Nucleus accumbens (tissue), 56 donors: ENCODE measurements around the gene RCAN1.

Experiments
- DNase-seq, 56 donors: peaks; one replicate each; lab custom pipeline; 2025; lab: John Stamatoyannopoulos, UW

Gene RCAN1

DNA sequence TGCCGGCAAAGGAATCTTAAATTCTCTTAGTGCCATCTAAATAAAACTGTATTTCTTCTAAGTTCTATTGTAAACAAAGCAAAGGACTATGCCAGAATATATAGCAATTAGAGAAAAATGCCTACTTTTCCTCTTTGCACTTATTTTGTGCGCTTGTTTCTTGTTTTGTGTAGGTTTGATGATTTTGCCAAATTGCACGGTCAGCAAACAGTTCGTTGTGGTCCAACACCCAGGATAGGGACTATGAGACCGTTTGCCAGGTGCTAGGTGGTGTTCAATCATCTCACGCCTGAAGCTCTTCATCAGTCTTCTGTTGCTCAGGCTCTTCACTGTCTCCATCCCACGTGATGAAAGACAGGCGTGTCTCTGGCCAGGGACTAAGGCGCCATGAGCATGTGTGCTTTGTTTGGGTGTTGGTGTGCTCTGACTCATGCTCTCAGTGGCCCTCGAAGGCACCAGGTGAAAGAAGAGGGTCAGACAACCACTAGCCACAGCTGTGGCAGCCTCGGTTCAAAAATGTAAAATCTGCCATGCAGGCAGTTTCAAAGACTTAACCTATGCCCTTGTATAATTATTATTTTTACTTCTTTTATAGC, 66.0 kb downstream of the RCAN1 start:
- no peak for DNase-seq

DNA sequence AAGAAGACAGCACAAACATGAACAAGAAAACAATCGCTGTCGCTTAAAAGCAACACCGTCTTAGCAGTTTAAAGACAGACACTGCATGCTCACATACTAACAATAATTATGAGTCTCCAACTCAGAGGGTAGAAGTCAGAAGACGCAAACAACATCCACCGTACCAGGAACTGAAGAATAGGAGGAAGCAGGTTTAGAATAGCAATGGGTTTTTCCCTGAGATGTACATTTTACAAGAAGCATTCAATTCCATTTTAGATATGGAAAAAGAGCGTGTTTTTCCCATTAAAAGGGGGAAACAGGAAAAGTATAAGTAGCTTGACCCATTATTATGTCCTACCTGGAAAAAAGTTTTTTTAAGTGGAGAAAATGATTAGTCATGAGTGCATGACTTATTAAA, 68.4 kb downstream of the RCAN1 start:
- DNase-seq: no peak

DNA sequence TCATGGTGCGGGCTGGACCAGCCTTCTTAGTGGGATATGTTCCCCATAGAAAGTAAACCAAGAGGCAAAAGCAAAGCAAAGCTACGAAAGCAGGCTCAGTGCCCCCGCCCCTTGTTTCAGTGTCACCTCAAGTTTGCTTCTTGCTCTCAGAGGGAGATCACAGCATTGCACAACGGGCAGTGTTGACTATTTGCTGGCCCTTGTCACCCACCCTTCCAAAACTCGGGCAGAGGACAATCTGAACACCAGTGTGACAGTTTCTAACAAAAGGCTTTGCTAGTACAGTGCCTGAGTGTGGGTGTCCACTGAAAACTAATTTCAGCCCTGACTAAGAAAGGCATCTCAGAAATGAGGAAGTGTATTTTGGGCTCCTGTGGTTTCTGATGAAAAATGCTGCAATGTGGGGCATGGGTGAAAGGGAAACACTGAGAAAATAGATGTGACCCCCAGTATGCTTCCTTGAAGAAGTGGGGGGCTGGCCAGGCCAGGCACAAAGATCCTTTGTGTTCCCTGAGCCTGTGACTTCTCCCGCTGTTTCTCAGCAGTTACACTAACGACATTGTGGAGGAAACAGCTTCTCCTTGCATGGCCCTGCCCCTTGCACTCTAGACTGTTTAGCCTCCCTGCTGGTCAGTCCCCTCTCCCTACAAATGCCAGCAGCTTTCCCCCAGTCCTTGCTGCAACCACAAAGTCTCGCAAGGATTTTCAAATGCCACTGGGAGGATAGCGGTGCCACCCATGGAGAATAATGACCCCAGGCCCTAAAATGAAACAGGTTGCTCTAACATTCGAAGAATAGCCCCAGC, 69.6 kb downstream of the RCAN1 start:
- peak in 46 of 56 donors; percentile 8 to 83 (median 42) for DNase-seq

DNA sequence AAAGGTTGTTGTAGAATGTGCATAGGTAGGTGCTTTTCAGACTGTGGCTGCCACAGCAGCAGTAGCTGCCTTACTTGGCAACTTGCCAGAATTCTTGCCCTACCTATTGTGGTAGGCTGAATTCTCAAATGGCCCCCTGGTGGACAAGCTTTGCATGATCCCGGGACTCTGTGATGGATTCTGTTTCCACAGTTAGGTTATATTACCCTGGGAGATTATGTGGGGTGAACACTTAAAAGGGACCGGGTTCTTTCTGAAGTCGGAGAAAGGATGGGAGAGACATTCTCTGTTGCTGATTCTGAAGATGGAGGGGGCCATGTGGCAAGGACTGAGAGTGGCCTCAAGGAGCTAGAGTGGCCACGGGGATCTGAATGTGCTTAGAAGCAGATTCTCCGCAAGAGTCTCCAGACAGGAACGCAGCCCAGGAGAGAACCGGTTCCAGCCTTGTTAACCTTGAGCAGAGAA, 70.8 kb downstream of the RCAN1 start:
- DNase-seq: peak in 10 of 56 donors; percentile 3 to 16 (median 9)

DNA sequence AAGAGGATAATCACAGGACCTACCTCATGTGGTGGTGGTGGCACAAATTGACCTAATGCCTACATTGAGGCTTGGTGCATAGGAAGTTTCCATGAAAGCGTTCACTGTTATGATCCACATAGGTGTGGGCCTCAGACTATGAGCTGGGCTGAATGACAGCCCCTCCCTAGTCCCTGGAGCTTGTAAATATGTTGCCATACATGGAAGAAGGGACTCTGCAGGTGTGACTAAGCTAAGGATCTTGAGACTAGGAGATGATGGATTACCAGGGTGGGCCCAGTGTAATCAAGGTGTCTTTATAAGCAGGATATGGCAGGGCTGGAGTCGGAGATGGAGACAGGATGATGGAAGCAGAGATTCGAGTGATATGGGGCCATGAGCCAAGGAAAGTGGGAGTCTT, 71.9 kb downstream of the RCAN1 start:
- DNase-seq: no peak

DNA sequence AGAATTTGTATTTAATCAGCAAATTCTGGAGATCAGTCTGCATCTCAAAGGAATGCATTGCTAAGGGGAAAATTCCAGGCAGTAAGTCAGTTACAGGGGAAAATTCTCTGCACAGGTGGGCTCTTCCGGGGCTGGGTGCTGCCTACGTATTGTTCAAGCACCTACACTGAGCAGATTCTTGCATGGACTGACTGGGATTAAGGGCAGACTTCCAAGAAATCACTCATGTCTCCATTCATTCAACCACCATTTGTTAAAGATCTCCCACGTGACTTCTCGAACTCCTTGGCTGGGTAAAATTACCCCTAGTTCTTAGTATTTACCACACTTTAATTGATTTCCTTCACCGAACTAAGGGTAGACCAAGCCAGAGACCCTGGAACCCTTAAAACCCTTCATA, 74.7 kb downstream of the RCAN1 start:
- no peak for DNase-seq

DNA sequence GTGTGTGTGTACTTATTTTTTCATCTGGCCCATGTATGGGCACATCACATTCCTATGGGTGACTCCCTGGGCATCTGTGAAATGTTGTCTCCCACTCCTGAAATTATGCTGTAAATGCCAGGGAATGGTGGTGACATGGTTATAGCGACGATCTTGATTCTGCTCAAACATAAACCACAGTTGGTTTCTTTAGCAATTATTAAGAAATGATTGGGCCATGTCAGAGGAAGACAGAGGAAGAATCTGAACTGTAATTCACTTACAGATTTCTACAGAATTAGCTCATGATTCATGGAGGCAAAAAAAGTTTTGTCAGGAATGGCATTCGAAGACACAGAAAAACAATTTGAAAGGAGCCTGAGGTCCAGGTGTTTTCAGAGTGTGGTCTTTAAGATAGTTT, 77.1 kb downstream of the RCAN1 start:
- DNase-seq: no peak

DNA sequence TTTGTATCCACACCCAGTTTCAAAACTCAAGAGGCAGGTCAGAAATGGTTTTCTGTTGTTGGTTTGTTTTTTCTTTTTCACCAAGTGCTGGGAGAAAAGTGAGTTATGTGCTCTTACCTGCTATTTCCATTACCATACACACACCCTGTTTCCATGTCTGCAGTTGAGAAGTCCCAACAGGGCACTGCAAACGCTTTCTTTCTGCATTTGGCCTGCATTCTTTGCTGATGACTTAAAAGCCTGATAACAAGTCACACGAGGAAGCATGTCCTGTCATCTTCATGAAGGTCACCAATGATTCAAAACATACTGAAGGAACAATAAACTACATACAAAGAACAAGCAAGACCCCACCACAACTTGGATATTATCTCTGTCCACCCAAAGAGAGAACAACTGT, 78.1 kb downstream of the RCAN1 start:
- DNase-seq: no peak

DNA sequence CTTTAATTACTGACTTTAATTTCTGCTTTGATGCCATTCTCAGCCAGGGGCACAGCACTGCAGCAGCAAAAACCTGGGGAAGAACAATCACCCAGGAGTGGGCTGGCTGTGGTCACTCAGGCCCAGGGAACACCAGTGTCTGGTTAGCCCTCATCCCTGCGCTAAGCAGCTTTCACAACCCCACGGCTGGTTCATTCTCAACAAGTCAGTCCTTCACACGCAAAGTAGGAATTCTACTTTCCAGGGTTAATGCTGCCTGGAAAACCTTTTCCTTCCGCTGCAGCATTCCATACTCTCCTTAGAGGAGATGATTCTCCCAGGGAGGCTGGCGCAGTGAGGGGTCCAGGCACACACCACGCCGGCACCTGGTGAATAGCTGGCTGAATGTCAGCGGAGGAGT, 78.6 kb downstream of the RCAN1 start:
- DNase-seq: no peak

DNA sequence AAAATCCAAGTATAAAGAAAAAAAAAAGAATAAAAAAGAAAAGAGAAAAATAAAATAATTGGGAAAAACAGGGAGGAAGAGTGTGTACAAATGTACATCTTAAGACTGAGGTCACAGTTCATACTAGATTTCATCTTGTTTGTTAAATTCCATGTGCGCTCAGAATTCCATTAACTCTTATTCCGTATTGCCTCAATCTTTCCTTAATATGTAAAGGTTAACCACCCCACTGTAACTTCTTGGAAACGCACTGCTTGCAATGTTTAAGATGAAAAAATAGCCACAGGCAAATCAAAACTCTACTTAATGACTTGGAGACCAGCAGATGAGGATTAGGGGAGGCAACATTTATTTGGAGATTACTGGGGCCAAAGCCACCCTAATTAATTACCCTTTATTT, 79.0 kb downstream of the RCAN1 start:
- no peak for DNase-seq

DNA sequence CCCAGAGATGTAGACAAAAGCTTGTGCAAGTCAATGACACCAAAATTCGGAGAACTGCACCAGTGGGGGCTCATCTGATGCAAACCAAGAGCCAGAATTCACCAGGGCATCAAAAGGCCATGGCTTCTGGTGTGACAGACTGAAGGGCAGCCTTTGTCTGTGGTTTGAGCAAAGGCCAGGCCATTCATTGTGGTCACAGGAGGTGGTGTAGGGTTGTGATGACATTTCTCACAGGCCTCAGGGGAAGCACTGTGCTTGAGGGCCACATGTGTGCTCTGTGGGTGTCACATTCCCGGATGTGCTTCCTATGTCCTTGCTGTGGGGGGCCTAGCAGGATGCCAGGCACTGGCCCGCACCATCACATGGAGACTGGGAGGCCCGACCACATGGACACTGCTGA, 80.4 kb downstream of the RCAN1 start:
- DNase-seq: peak in 41 of 56 donors; percentile 8 to 80 (median 47)

DNA sequence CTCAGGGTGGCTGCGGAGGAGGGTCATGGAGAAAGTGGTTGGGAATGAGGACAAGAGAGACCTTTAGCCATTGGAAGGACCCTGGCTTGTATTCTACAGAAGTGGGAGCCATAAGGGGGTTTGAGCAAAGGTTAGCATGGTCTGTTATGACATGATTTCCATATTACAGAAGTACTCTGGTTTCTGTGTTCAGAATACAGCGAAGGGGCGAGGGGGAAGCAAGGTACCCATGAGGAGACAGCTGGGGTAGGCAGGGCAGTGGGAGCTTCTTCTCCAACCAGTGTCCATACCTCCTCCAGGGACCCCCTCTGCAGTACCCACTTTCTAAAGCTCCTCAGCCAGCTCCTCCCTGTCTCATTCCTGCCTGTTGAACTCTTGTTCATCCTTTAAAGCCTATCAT, 81.0 kb downstream of the RCAN1 start:
- DNase-seq: no peak

DNA sequence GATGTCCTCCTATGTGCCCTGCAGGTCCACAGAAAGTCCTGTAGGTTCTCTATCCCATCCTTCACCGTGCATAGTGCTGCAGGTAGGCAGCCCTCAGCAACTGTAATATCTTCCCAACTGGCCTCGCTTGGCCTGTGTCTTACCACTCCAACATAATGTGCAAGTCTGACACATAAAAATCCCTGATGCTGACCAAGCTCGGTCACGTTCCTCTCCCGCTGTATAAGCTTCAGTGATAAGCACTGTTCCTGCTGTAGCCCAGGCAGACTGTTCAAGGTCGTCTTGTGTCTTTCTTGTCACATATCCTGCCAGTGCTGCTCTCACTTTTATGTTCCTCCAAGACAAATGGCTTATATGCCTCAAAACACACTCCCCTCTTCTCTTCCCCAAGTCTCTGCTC, 83.5 kb downstream of the RCAN1 start:
- DNase-seq: no peak

DNA sequence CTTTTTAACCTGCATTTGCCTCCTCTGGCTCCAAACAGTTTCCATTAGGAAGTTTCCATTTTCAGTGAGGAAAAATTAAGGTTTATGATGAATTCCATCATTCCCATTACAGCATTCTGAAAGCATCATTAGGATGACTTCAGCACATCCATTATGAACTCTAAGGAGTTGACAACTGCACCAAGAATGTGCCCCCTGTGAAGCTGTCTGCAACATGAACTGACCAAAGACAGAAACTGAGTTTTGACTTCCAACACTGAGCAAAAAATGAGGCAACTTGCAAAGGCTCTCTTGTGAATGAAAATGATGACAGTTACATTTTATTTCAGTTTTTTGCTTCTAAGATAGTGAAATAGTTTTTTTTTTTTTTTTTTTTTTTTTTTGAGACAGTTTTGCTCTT, 84.7 kb downstream of the RCAN1 start:
- no peak for DNase-seq

DNA sequence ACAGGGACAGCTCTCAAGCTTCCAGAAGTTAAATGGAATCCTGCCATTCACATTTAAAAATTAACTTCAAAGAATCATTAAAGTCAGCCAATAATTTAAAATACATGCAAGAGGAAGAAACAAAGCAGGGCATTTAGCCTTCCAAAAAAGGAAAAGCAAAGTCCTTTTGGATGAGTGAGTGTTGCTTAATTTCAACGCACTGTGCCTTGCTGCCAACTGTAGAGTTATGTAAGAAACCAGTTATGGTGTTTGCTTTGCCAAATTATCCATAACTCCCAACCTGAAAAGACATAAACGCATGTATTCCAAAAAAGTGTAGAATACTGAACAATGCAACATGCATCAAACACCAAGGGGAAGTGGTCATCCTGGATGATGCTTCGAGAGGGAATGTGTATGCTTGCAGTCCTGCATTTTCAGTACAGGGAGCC, 86.8 kb downstream of the RCAN1 start:
- no peak for DNase-seq

DNA sequence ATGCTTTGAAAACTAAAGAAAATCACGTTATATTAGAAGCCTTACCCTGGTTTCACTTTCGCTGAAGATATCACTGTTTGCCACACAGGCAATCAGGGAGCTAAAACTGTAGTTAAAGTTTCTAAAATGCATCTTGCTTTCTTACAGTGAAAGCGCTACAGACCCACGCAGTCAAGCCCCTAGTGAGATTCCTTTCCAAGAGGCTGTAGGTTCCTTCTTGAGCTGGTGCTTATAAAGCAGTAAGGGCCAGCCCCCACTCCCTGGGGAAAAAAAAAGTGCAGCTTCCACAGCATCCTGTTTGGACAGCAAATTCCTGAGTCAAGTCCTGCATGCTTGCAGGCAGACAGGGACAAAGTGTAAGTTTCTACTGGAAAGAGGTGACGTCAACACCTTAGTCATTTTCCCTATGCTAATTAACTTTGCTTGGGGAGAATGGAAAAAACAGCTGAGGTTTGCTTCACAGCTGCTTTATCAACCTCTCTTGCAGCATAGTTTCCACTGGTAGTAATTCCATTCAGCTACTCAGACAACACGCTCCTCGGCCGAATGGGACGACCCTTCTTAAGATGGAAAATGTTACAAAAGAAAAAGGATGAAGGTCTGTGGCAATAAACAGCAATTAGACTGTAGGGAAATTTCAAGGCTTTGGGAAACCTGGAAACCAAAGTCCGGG, 88.2 kb downstream of the RCAN1 start:
- DNase-seq: peak in 15 of 56 donors; percentile 1 to 57 (median 14)

DNA sequence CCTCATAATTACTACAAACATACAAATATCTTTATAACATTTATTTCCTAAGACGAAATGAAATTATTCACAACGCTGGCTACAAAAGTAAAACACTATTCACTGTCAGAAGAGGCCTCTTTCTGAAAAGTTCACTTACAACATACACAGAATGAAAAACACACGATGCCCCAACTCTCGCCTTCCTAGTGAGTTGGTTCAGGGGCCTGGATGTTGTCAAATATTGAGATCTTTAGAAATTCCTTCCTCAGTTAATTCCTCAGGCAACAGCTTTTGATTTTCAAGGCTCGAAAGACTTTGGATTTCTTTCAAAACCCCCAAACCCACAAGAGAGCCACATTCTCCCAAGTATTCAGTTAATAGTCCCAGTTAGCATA, 88.7 kb downstream of the RCAN1 start:
- DNase-seq: no peak

DNA sequence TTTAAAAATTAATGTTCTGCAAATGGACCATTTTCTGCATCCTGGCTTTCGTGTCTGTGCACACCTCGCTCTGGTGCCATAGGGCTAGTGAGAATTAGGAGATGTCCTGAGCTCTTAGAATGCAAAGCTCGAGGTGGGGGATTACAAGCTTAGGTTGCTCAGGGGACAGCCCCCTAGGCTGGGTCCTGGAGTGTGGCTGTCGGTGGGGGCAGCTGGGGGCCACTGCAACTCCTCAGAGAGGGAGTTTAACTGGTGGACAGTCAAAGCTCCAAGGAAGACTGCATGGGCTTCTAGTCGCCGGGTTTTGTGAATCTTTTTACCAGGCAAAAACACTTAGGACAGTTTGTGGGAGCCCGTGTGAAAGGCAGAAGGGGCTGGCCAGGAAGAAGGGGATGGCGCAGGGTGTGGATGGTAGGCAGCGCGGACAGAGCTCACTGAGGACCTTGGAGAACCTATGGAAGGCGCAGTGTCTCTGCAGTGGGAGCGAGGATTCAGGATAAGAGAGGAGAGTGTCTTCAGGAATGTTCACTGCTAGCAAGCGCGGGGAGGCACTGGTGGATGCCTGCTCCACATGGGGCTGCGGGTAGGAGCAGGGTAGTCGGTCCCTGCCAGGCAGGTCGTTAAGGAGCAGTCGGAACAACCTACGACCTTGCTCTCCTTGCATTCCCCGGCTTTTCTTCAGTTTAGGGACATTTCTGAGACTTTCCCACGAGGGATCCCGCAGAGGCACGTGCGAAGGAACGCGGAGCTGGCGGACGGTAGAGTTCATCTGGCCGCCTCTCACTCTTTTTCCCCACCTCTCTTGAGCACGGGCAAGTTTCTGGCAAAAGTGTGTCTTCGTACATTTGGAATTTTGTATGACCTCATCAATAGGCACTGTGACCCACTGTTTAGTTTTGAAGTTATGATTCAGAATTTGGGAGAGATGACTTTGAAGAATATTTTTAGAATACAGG, 90.0 kb downstream of the RCAN1 start:
- DNase-seq: no peak

DNA sequence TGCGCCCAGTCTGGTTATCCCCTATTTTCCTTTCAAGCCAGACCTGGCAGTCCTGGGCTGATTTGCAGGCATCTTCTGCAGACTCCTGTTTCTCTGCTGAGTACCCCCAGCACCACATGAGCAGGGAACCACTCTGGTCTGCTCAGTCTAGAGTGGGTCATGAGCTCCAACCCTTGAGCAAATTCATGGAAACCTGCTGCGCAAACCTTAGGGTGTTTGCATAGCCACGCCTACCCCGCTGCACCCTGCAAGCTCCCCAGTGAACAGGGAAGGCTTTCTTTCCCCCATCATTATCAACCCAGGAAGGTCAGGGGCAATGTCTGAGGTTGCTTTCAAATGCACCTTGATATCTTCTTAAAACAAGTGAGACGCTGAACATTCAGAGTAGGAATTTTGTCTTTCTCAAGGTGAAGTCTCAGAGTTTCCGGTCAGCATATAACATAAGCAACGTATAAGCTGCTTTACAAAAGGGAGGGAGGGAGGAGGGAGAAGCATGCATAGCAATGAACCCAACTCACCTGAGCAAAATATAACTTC, 91.8 kb downstream of the RCAN1 start:
- DNase-seq: no peak

DNA sequence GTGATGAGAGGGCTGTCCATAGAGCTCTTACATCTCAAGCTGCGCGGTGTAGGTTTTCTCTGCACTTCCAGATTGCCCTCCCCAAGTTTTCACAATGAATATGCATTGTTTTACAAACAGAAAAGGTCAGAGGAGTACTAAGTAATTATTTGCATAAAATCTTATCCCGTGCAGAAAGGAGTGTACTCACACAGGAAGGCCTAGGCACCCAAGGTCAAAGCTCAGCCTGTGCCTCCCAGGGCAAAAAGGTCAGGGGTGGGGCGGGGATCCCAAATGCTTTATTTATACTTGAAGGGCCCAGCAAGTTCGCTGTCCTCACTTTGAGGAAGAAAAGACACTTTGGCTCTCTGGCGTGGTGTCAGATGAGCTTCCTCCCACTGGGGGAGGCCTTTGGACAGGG, 92.6 kb downstream of the RCAN1 start:
- no peak for DNase-seq
